Measurements from ENCODE around the gene SLC22A7. TPM values are rescaled to one million over a fixed set of nuclear protein-coding genes. Genes with fewer than 3 reads are reported as not detected.
A peak's percentile ranks its signal among the peaks of the same experiment; 100 is the strongest.

Gene SLC22A7
- total RNA-seq, 2 donors from 2014 or later = not detected

DNA sequence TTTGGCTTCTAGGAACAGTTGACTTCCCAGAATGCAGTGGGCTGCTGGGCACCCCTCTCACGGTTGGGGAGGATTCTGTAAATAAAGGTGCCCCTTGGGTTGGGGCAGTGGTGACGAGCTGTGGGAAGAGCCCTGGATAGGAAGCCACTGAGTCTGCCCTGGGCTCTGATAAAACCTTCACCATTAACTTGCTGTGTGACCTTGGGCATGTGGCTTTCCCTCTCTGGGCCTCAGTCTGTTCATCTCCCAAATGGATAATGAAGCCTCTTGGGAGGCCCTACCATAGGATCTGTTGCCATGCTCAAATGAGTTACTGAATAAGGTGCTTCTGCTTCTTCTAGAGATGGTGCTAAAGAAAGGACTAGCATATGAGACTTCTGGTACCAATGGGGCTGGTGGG, 6.8 kb downstream of the SLC22A7 start:
- DNase-seq (ENCODE audit: low spot score) (no peak), ATAC-seq (no peak)
- peaks cover 0 to 7% of the 10 kb centered on the region in 2 donors for H3K4me1 Mint-ChIP-seq (ENCODE audit: low read depth in 2 of 2)
- H3K36me3 Mint-ChIP-seq = no peaks in the 10 kb centered on the region
- H3K27ac Mint-ChIP-seq = no peak overlapping the region
- H3K9me3 Mint-ChIP-seq = no peaks in the 10 kb centered on the region
- H3K27me3 Mint-ChIP-seq = peaks cover 5 to 6% of the 10 kb centered on the region in 2 donors
- no peak overlapping the region for H3K4me3 Mint-ChIP-seq

- no peaks in the 10 kb centered on the region for H3K9me3 Mint-ChIP-seq
- H3K27me3 Mint-ChIP-seq = peaks cover 3 to 6% of the 10 kb centered on the region in 2 donors
- no peak overlapping the region for H3K27ac Mint-ChIP-seq
- H3K4me1 Mint-ChIP-seq (ENCODE audit: low read depth in 2 of 2) = peaks cover 0 to 7% of the 10 kb centered on the region in 2 donors
- H3K4me3 Mint-ChIP-seq = no peak overlapping the region
- no peaks in the 10 kb centered on the region for H3K36me3 Mint-ChIP-seq
- no peak for DNase-seq (ENCODE audit: low spot score)
- ATAC-seq = no peak
Measured at GRCh38 chr6:43306086-43306485, 8.0 kb downstream of the SLC22A7 start.

DNA sequence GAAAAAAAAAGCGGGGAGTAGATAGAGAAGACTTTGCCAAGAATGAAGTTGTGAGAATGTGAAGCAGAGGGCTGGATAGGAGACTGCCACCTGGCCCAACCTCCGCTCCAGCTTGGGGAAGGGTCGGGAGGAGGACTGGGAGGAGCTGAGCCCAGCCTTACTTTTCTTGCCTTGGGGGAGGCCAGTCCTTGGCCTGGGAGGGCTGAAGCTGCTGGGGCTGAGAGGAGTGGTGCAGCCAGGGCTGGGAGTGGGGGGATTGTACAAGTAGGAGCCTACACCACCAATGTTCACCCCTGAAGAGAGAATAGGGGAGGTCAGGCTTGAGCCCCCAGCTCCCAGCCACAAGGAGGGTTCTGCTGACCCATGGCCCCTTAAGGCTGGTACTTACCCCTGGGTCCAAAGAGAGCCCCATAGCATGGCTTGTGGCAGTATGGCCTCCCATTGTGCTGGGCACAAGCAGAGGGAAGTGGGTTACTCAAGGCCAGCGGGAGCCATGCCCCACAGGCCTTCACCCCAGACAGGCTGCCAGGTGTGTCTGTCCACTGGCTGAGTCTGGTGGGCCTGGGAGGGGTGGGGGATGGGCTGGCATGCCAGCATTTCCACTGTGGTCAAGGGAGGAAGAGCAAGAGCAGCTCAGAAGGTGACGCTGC, 9.5 kb downstream of the SLC22A7 start:
- Mint-ChIP-seq H3K27ac (no peak overlapping the region), H3K4me1 (ENCODE audit: low read depth in 2 of 2) (peaks cover 0 to 7% of the 10 kb centered on the region in 2 donors), H3K36me3 (no peaks in the 10 kb centered on the region), H3K4me3 (no peak overlapping the region), H3K27me3 (peaks cover 7% of the 10 kb centered on the region in 2 donors), H3K9me3 (no peaks in the 10 kb centered on the region)
- no peak for ATAC-seq
- DNase-seq (ENCODE audit: low spot score) = no peak

DNA sequence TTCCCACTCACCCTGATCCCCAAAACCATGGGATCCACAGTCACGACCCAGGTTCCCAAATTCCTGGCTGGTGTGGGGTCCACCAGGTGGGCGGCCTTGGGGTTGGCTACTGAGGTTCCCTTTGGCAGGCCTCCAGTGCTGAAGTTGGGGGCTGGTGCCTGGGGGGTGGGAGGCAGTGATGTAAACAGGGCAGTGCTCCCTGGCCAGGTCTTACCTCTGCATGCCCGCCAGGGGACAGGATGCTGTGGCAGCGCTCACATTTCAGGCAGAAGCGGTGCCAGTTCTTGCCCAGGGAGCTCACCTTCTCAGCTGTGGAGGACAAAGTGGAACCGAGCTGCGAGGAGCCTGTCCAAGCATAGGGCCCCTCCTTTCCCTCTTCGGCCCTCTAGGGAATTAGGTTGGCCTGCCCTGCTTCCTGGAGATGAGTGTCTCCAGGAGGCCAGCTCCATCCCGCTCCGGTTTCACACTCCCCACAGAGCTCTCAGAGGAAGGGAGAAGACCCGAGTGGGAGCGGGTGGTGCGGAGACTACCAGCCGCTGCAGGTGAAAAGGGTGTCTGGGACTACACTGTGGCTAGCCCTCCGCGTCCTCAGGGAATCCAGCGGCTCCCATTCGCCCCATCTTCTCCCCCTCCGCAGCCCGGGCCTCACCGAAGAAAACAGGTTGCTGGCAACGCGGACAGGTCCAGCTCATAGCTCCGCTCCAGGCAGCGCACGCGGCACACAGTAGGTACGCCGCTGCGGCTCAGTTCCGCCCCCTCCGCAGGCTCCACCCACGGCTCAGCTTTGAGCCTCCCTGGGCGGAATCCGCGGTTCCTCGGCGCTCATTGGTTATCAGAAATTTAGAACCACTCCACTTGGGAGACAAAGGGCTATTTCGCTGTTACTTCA, 10.3 kb downstream of the SLC22A7 start, which contains the start of gene CRIP3:
TSS of gene CRIP3 (minus strand) at position 726 of the 889 bp plus-strand sequence. CDS start at position 692, 34 bp downstream.
- ATAC-seq = peak; percentile 80 to 83
- no peak within 1 kb of the TSS for H3K27ac Mint-ChIP-seq
- peaks cover 7% of the 10 kb centered on the region in 2 donors for H3K27me3 Mint-ChIP-seq

GRCh38 chr6:43308990-43309477, 11.0 kb downstream of the SLC22A7 start:
- peak overlapping the region; percentile 68 for H3K4me3 Mint-ChIP-seq
- DNase-seq (ENCODE audit: low spot score) (no peak), ATAC-seq (no peak)
- H3K36me3 Mint-ChIP-seq = no peaks in the 10 kb centered on the region
- peaks cover 7% of the 10 kb centered on the region in 2 donors for H3K27me3 Mint-ChIP-seq
- H3K4me1 Mint-ChIP-seq (ENCODE audit: low read depth in 2 of 2) = peaks cover 0 to 7% of the 10 kb centered on the region in 2 donors
- H3K27ac Mint-ChIP-seq = no peak overlapping the region
- H3K9me3 Mint-ChIP-seq = no peaks in the 10 kb centered on the region

More for the DNA sequence above, 10.3 kb downstream of the SLC22A7 start, which contains the start of gene CRIP3:
- DNase-seq (ENCODE audit: low spot score) = no peak
- no peaks in the 10 kb centered on the region for H3K36me3 Mint-ChIP-seq
- peak within 1 kb of the TSS; percentile 68 for H3K4me3 Mint-ChIP-seq
- H3K4me1 Mint-ChIP-seq (ENCODE audit: low read depth in 2 of 2) = peaks cover 0 to 7% of the 10 kb centered on the region in 2 donors
- no peaks in the 10 kb centered on the region for H3K9me3 Mint-ChIP-seq

DNA sequence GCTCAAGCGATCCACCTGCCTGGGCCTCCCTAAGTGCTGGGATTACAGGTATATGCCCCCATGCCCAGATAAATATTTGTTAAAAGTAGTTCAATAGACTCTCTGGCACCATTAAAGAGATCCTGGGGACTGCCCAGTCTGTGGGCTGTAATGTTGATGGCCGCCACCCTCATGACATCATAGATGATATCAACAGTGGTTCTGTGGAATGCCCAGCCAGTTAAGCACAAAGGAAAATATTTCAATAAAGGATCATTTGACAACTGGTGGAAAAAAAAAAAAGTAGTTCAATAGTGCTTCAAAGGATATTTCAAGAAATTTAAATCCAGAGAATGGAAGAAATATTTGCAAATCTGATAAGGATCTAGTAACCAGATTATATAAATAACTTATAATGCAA, 12.1 kb downstream of the SLC22A7 start:
- Mint-ChIP-seq H3K27ac (no peak overlapping the region), H3K4me1 (ENCODE audit: low read depth in 2 of 2) (peaks cover 0 to 7% of the 10 kb centered on the region in 2 donors), H3K36me3 (no peaks in the 10 kb centered on the region), H3K27me3 (peaks cover 7% of the 10 kb centered on the region in 2 donors), H3K9me3 (no peaks in the 10 kb centered on the region), H3K4me3 (no peak overlapping the region)
- DNase-seq (ENCODE audit: low spot score) (no peak), ATAC-seq (no peak)

- Mint-ChIP-seq H3K27me3 (peaks cover 7% of the 10 kb centered on the region in 2 donors), H3K4me1 (ENCODE audit: low read depth in 2 of 2) (peaks cover 0 to 7% of the 10 kb centered on the region in 2 donors), H3K27ac (no peak overlapping the region), H3K9me3 (no peaks in the 10 kb centered on the region), H3K36me3 (no peaks in the 10 kb centered on the region), H3K4me3 (no peak overlapping the region)
- no peak for ATAC-seq
- no peak for DNase-seq (ENCODE audit: low spot score)
Measured at GRCh38 chr6:43310624-43311023, 12.6 kb downstream of the SLC22A7 start.

GRCh38 chr6:43311666-43312065, 13.6 kb downstream of the SLC22A7 start:
- Mint-ChIP-seq H3K9me3 (no peaks in the 10 kb centered on the region), H3K36me3 (no peaks in the 10 kb centered on the region)

GRCh38 chr6:43313813-43314212, 15.8 kb downstream of the SLC22A7 start:
- DNase-seq (ENCODE audit: low spot score) = no peak
- no peak overlapping the region for H3K4me3 Mint-ChIP-seq
- no peak for ATAC-seq
- no peaks in the 10 kb centered on the region for H3K9me3 Mint-ChIP-seq
- H3K27ac Mint-ChIP-seq = no peak overlapping the region
- no peaks in the 10 kb centered on the region for H3K36me3 Mint-ChIP-seq
- peaks cover 4 to 7% of the 10 kb centered on the region in 2 donors for H3K27me3 Mint-ChIP-seq
- peaks cover 0 to 1% of the 10 kb centered on the region in 2 donors for H3K4me1 Mint-ChIP-seq (ENCODE audit: low read depth in 2 of 2)

More at GRCh38 chr6:43311666-43312065, 13.6 kb downstream of the SLC22A7 start:
- ATAC-seq (no peak), DNase-seq (ENCODE audit: low spot score) (no peak)
- peaks cover 0 to 7% of the 10 kb centered on the region in 2 donors for H3K4me1 Mint-ChIP-seq (ENCODE audit: low read depth in 2 of 2)
- H3K4me3 Mint-ChIP-seq = no peak overlapping the region
- peaks cover 7% of the 10 kb centered on the region in 2 donors for H3K27me3 Mint-ChIP-seq
- no peak overlapping the region for H3K27ac Mint-ChIP-seq

- Mint-ChIP-seq H3K4me3 (no peak overlapping the region), H3K9me3 (no peaks in the 10 kb centered on the region), H3K36me3 (no peaks in the 10 kb centered on the region), H3K4me1 (ENCODE audit: low read depth in 2 of 2) (no peaks in the 10 kb centered on the region), H3K27me3 (no peaks in the 10 kb centered on the region), H3K27ac (no peak overlapping the region)
- no peak for DNase-seq (ENCODE audit: low spot score)
- no peak for ATAC-seq
Measured at GRCh38 chr6:43318011-43318410, 20.0 kb downstream of the SLC22A7 start.

DNA sequence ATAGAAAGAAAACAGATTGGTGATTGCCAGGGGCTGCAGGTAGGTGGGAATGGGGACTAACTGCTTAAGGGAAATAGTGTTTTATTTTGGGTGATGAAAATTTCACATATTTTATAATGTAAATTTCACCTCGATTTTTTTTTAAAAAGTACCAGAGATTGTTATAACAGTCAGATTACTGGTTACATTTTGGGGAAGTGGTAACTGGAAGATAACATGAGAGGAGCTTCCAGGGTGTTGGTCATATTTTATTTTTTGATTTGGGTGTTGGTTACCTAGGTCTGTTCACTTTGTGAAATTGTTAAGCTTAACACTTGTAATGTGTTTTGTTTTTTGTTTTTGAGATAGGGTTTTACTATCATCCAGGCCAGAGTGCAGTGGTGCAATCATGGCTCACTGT, 27.8 kb downstream of the SLC22A7 start:
- Mint-ChIP-seq H3K9me3 (no peaks in the 10 kb centered on the region), H3K4me1 (ENCODE audit: low read depth in 2 of 2) (no peaks in the 10 kb centered on the region), H3K27ac (no peak overlapping the region), H3K4me3 (no peak overlapping the region), H3K27me3 (no peaks in the 10 kb centered on the region), H3K36me3 (no peaks in the 10 kb centered on the region)
- DNase-seq (ENCODE audit: low spot score) (no peak), ATAC-seq (no peak)

- H3K27ac Mint-ChIP-seq = no peak overlapping the region
Measured at GRCh38 chr6:43328528-43328927, 30.5 kb downstream of the SLC22A7 start.

GRCh38 chr6:43331470-43331869, 33.4 kb downstream of the SLC22A7 start:
- ATAC-seq (no peak), DNase-seq (ENCODE audit: low spot score) (no peak)
- no peak overlapping the region for H3K27ac Mint-ChIP-seq
- no peaks in the 10 kb centered on the region for H3K27me3 Mint-ChIP-seq
- no peaks in the 10 kb centered on the region for H3K36me3 Mint-ChIP-seq
- H3K4me1 Mint-ChIP-seq (ENCODE audit: low read depth in 2 of 2) = peaks cover 4 to 5% of the 10 kb centered on the region in 2 donors
- H3K4me3 Mint-ChIP-seq = no peak overlapping the region
- no peaks in the 10 kb centered on the region for H3K9me3 Mint-ChIP-seq

More at GRCh38 chr6:43328528-43328927, 30.5 kb downstream of the SLC22A7 start:
- DNase-seq (ENCODE audit: low spot score) (no peak), ATAC-seq (no peak)
- no peaks in the 10 kb centered on the region for H3K36me3 Mint-ChIP-seq
- H3K4me3 Mint-ChIP-seq = no peak overlapping the region
- no peaks in the 10 kb centered on the region for H3K9me3 Mint-ChIP-seq
- H3K27me3 Mint-ChIP-seq = no peaks in the 10 kb centered on the region
- peaks cover 4 to 5% of the 10 kb centered on the region in 2 donors for H3K4me1 Mint-ChIP-seq (ENCODE audit: low read depth in 2 of 2)

- no peak for DNase-seq (ENCODE audit: low spot score)
- no peak overlapping the region for H3K27ac Mint-ChIP-seq
Measured at GRCh38 chr6:43331891-43332290, 33.8 kb downstream of the SLC22A7 start.

More at GRCh38 chr6:43331891-43332290, 33.8 kb downstream of the SLC22A7 start:
- Mint-ChIP-seq H3K36me3 (no peaks in the 10 kb centered on the region), H3K4me1 (ENCODE audit: low read depth in 2 of 2) (peaks cover 4 to 5% of the 10 kb centered on the region in 2 donors), H3K27me3 (no peaks in the 10 kb centered on the region), H3K4me3 (no peak overlapping the region), H3K9me3 (no peaks in the 10 kb centered on the region)
- no peak for ATAC-seq

All from natural killer cell treated with Interleukin-12 subunit alpha and Interleukin-12 subunit beta and Interleukin-15 and Interleukin-18, amount 100 ng/mL, for 72 hours (primary cell).